Measurements from ENCODE around the gene HCN4.

HCN4 gene

GRCh38 chr15:73331991-73332925, 36.5 kb downstream of the HCN4 start:
- H3K4me3 Mint-ChIP-seq = no peak overlapping the region

GRCh38 chr15:73331501-73331900, 37.3 kb downstream of the HCN4 start:
- H3K4me3 Mint-ChIP-seq = no peak overlapping the region
- peaks cover 20% of the 10 kb centered on the region for H3K4me1 Mint-ChIP-seq
- no peak for DNase-seq
- no peak overlapping the region for H3K27ac Mint-ChIP-seq
- no peak for TF ChIP-seq CTCF (IDR thresholded peaks at IDR 0.05)
- no peaks in the 10 kb centered on the region for H3K36me3 Mint-ChIP-seq (ENCODE audit: low read depth)
- H3K27me3 Mint-ChIP-seq (ENCODE audit: low read depth, poor library complexity) = peaks cover 3% of the 10 kb centered on the region
- no peaks in the 10 kb centered on the region for H3K9me3 Mint-ChIP-seq

More at GRCh38 chr15:73331991-73332925, 36.5 kb downstream of the HCN4 start:
- H3K9me3 Mint-ChIP-seq = no peaks in the 10 kb centered on the region
- no peak overlapping the region for H3K27ac Mint-ChIP-seq
- H3K4me1 Mint-ChIP-seq = peaks cover 19% of the 10 kb centered on the region
- no peak for DNase-seq
- H3K27me3 Mint-ChIP-seq (ENCODE audit: low read depth, poor library complexity) = peaks cover 3% of the 10 kb centered on the region
- H3K36me3 Mint-ChIP-seq (ENCODE audit: low read depth) = no peaks in the 10 kb centered on the region
- no peak for TF ChIP-seq CTCF (IDR thresholded peaks at IDR 0.05)

- Mint-ChIP-seq H3K4me3 (no peak overlapping the region), H3K36me3 (ENCODE audit: low read depth) (no peaks in the 10 kb centered on the region), H3K27ac (peak overlapping the region; percentile 34), H3K9me3 (no peaks in the 10 kb centered on the region), H3K4me1 (peaks cover 30% of the 10 kb centered on the region), H3K27me3 (ENCODE audit: low read depth, poor library complexity) (peaks cover 3% of the 10 kb centered on the region)
- no peak for TF ChIP-seq CTCF (IDR thresholded peaks at IDR 0.05)
- DNase-seq = no peak
These were observed 38.3 kb downstream of the HCN4 start for GRCh38 chr15:73330206-73331051.

- no peak for DNase-seq
- Mint-ChIP-seq H3K9me3 (no peaks in the 10 kb centered on the region), H3K27ac (no peak overlapping the region), H3K4me1 (peaks cover 31% of the 10 kb centered on the region), H3K4me3 (no peak overlapping the region), H3K36me3 (ENCODE audit: low read depth) (no peaks in the 10 kb centered on the region), H3K27me3 (ENCODE audit: low read depth, poor library complexity) (peaks cover 3% of the 10 kb centered on the region)
- no peak for TF ChIP-seq CTCF (IDR thresholded peaks at IDR 0.05)
These were observed 39.1 kb downstream of the HCN4 start for GRCh38 chr15:73329501-73330200.

GRCh38 chr15:73328981-73329380, 39.8 kb downstream of the HCN4 start:
- Mint-ChIP-seq H3K27me3 (ENCODE audit: low read depth, poor library complexity) (peaks cover 3% of the 10 kb centered on the region), H3K36me3 (ENCODE audit: low read depth) (no peaks in the 10 kb centered on the region), H3K4me1 (peaks cover 31% of the 10 kb centered on the region), H3K4me3 (no peak overlapping the region), H3K9me3 (no peaks in the 10 kb centered on the region), H3K27ac (no peak overlapping the region)
- no peak for TF ChIP-seq CTCF (IDR thresholded peaks at IDR 0.05)
- DNase-seq = no peak

All from nephron progenitor cell (in vitro differentiated cells).